ENCODE data around the gene ACTRT2.

ACTRT2 gene

DNA sequence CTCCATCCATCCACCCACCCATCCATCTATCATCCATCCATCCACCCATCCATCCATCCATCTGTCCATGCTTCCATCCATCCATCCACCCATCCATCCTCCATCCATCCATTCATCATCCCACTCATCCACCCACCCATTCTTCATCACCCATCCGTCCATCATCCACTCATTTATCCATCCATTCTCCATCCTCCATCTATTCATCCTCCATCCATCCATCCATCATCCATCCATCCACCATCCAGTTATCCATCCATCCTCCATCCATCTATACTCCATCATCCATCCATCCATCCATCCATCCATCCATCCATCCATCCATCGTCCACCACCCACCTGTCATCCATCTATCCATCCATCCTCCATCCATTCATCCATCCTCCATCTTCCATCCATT lies 32.1 kb upstream of the ACTRT2 start:
- H2AFZ ChIP-seq (ENCODE audit: low read depth, low read length, severe bottlenecking) = no peak overlapping the region
- no peaks in the 10 kb centered on the region for H3K9me2 ChIP-seq (replicated peaks; ENCODE audit: insufficient read depth, low read length)
- no peak overlapping the region for H3K4me2 ChIP-seq (ENCODE audit: low read depth, low read length, poor library complexity, severe bottlenecking)
- no peaks in the 10 kb centered on the region for H3K9me3 ChIP-seq (ENCODE audit: insufficient read depth, low read length)
- H3K36me3 ChIP-seq (ENCODE audit: low read length) = no peaks in the 10 kb centered on the region
- H3F3A ChIP-seq (ENCODE audit: insufficient read depth) = no peaks in the 10 kb centered on the region
- H3K4me3 ChIP-seq (ENCODE audit: insufficient read depth, low read length, poor library complexity, severe bottlenecking) = no peak overlapping the region
- TF ChIP-seq EZH2phosphoT487 (conservative IDR thresholded peaks at IDR 0.05; ENCODE audit: low read length) = no peak
- TF ChIP-seq, protein P1, sequence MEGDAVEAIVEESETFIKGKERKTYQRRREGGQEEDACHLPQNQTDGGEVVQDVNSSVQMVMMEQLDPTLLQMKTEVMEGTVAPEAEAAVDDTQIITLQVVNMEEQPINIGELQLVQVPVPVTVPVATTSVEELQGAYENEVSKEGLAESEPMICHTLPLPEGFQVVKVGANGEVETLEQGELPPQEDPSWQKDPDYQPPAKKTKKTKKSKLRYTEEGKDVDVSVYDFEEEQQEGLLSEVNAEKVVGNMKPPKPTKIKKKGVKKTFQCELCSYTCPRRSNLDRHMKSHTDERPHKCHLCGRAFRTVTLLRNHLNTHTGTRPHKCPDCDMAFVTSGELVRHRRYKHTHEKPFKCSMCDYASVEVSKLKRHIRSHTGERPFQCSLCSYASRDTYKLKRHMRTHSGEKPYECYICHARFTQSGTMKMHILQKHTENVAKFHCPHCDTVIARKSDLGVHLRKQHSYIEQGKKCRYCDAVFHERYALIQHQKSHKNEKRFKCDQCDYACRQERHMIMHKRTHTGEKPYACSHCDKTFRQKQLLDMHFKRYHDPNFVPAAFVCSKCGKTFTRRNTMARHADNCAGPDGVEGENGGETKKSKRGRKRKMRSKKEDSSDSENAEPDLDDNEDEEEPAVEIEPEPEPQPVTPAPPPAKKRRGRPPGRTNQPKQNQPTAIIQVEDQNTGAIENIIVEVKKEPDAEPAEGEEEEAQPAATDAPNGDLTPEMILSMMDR (IDR thresholded peaks at IDR 0.05; ENCODE audit: insufficient read depth, low read length, poor library complexity, severe bottlenecking) = no peak
- no peaks in the 10 kb centered on the region for H3K79me2 ChIP-seq (ENCODE audit: insufficient read depth, low read length)
- no peaks in the 10 kb centered on the region for H4K20me1 ChIP-seq (ENCODE audit: low read depth, low read length)
- no peak overlapping the region for H3K27ac ChIP-seq (ENCODE audit: low read depth, low read length)
- no peaks in the 10 kb centered on the region for H3K27me3 ChIP-seq (ENCODE audit: low read length)
- no peak overlapping the region for H3K9ac ChIP-seq (ENCODE audit: low read length)

DNA sequence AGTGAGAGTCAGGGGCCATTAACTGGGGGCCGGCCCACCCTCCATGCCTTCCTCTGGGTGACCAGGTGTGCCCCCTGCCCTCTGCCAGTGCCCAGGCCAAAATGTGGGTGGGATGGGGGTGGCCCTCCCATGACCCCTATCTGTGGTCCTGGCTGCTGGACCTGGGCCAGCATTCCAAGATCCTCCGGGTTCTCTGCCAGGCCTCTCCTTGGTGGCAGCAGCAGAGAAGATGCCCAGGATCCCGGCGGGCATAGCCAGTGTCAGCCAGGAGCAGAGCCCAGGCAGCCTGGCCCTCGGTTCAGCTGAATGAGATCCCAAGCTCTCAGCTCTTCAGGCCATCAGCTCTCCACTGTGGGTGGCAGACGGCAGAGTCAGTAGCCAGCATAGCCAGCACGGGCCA lies 31.3 kb upstream of the ACTRT2 start:
- H3K4me3 ChIP-seq (ENCODE audit: insufficient read depth, low read length, poor library complexity, severe bottlenecking) = no peak overlapping the region
- H3K79me2 ChIP-seq (ENCODE audit: insufficient read depth, low read length) = no peaks in the 10 kb centered on the region
- H3K9ac ChIP-seq (ENCODE audit: low read length) = no peak overlapping the region
- H3F3A ChIP-seq (ENCODE audit: insufficient read depth) = no peaks in the 10 kb centered on the region
- no peaks in the 10 kb centered on the region for H3K9me3 ChIP-seq (ENCODE audit: insufficient read depth, low read length)
- TF ChIP-seq, protein P1 (IDR thresholded peaks at IDR 0.05; ENCODE audit: insufficient read depth, low read length, poor library complexity, severe bottlenecking) = no peak
- H2AFZ ChIP-seq (ENCODE audit: low read depth, low read length, severe bottlenecking) = no peak overlapping the region
- no peak overlapping the region for H3K27ac ChIP-seq (ENCODE audit: low read depth, low read length)
- no peak overlapping the region for H3K4me2 ChIP-seq (ENCODE audit: low read depth, low read length, poor library complexity, severe bottlenecking)
- H3K27me3 ChIP-seq (ENCODE audit: low read length) = no peaks in the 10 kb centered on the region
- H3K36me3 ChIP-seq (ENCODE audit: low read length) = no peaks in the 10 kb centered on the region
- H3K9me2 ChIP-seq (replicated peaks; ENCODE audit: insufficient read depth, low read length) = no peaks in the 10 kb centered on the region
- no peaks in the 10 kb centered on the region for H4K20me1 ChIP-seq (ENCODE audit: low read depth, low read length)

DNA sequence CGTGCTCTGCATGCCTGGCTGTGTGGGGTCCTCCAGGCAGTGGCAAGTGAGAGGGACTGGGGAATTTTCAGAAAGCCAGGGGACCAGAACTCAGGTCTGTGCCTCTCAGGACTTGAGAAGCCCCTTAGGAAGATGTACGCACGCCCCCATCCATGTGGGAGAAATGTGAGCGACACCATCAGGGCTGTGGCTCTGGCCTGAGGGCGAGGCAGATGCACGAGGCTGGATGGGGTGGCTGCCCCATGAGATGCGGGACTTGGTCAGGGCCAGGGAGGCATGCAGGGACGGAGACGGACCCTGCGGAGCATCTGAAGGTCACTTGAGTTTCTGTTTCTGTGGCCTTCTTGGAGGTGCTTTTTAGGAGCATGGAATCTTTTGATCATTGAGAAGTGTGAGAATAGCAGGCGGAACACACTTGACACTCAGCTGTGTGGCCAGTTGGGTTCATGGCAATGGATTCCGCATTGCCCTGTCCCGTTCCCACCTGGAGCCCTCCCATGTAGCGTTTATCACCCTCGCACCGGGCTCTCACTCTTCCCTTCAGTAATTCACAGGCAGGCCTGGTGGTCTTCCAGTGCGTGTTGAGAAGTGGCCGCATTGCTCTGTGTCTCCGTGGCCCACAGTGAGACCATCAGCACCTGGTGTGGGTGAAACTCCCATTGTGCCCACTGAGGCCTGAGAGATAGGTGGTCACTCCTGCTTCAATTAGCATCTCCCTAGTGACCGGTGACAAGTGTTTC lies 30.7 kb upstream of the ACTRT2 start:
- Histone ChIP-seq H3F3A (ENCODE audit: insufficient read depth) (no peaks in the 10 kb centered on the region), H3K79me2 (ENCODE audit: insufficient read depth, low read length) (no peaks in the 10 kb centered on the region), H2AFZ (ENCODE audit: low read depth, low read length, severe bottlenecking) (no peak overlapping the region), H4K20me1 (ENCODE audit: low read depth, low read length) (no peaks in the 10 kb centered on the region), H3K9me3 (ENCODE audit: insufficient read depth, low read length) (no peaks in the 10 kb centered on the region), H3K4me2 (ENCODE audit: low read depth, low read length, poor library complexity, severe bottlenecking) (no peak overlapping the region), H3K4me3 (ENCODE audit: insufficient read depth, low read length, poor library complexity, severe bottlenecking) (no peak overlapping the region), H3K36me3 (ENCODE audit: low read length) (no peaks in the 10 kb centered on the region), H3K9me2 (replicated peaks; ENCODE audit: insufficient read depth, low read length) (no peaks in the 10 kb centered on the region), H3K27me3 (ENCODE audit: low read length) (no peaks in the 10 kb centered on the region), H3K27ac (ENCODE audit: low read depth, low read length) (no peak overlapping the region), H3K9ac (ENCODE audit: low read length) (no peak overlapping the region)
- no peak for TF ChIP-seq EZH2phosphoT487 (conservative IDR thresholded peaks at IDR 0.05; ENCODE audit: low read length)
- TF ChIP-seq, protein P1 (IDR thresholded peaks at IDR 0.05; ENCODE audit: insufficient read depth, low read length, poor library complexity, severe bottlenecking) = no peak
